ENCODE data around the gene UBE2V1.
"Not testable (repeated sequence)": the region's sequence is repeated elsewhere in the genome, so short reads cannot be mapped to it uniquely, and the experiment has no call there.

Gene UBE2V1

GRCh38 chr20:50063763-50064162 lies 49.2 kb downstream of the UBE2V1 start:
- DNase-seq (ENCODE audit: low read depth, low spot score), result not testable (repeated sequence)

GRCh38 chr20:50062006-50062838 lies 50.7 kb downstream of the UBE2V1 start:
- no peak for DNase-seq (ENCODE audit: low read depth, low spot score)

DNA sequence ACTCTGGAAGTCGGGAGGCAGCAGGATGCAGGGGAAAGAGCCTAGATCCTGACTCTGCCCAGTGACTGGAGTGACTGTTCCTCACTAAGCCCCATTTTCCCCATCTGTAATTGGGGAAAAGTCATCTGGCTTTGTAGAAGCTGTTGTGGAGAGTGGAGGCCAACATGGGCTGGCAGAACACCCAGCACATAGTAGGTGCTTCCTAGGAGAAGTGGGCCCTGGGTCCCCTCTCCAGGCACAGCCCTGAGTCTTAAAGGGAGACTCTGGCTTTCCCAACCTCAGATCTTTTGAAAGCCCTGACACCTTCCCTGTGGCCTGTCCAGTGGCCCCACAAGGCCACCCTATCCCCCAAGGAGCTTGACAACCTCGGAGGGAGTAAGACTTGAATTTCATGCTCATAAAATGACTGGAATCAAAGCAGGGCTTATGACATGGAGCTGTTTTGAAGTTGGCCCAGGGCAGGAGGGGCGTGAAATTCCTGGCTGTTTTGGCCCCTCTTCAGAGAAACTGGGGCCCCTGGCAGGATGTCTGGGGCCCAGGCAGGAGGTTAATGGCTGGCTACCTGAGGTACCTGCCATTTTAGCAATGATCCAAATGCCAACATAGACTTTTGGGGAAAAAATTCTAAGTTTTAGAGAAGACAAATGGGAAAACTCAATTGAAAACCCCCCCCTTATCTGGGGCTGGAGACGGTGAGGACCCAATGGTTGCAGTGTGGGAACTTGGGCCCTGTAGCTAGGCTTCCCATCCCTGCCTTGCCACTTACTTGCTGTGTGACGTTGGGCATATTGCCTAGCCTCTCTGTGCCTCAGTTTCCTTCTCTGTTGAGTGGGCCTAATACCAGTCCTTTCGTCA lies 51.6 kb downstream of the UBE2V1 start:
- DNase-seq (ENCODE audit: low read depth, low spot score), result no peak

DNA sequence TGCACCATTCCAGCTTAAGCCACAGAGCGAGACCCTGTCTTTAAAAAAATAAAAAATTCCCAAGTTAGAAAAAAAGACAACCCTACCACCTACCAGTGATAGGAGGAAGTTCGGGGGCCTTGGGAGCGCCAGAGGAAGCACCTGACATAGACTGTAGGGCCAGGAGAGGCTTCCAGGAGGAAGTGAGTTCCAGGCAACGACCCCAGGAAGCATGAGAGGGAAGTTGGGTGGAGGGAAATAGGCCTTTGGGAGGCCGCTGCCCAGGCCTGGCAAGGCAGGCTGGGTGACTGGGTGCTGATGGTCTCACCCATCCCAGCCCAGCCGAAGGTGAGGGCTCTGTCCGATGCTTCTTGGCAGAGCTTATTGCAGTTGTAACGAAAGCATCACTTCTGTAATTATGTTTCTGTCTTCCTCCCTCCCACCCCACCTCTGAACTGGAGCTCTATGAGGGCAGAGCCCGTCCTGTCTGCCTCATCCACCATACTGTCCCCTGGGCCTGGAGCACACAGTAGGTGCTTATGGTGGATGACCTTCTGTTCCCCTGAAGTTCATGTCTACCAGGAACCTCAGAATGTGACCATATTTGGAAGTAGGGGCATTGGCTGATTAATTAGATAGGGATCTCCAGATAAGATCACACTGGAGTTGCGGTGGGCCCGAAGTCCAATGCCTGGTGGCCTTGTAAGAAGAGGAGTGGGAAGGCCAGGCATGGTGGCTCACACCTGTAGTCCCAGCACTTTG lies 54.1 kb downstream of the UBE2V1 start:
- DNase-seq (ENCODE audit: low read depth, low spot score), result no peak

GRCh38 chr20:50057714-50058053 lies 55.3 kb downstream of the UBE2V1 start:
- DNase-seq (ENCODE audit: low read depth, low spot score), result no peak

- no peak for DNase-seq (ENCODE audit: low read depth, low spot score)
These were observed 55.8 kb downstream of the UBE2V1 start for GRCh38 chr20:50056951-50057713.

DNA sequence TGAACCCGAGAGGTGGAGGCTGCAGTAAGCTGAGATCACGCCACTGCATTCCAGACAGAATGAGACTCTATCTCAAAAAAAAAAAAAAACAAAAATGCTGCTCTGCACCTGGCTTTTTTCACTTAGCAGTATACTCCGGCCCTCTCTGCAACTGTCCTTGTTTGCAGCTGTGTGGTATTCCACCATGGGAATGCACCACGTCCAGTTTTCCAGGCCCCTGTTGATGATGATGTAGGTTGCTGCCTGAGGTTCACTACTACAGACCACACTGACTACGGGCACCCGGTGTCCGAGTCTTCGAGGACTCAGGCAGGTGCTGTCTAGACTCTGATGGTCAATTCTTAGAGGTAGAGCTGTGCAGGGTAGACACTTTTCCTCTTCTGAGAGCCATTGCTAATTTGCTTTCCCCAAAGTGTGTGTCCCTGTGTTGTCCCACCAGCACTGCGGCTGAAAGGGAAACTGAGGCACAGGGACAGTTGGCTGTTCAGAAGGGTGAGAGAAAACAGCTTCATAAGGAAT lies 56.5 kb downstream of the UBE2V1 start:
- DNase-seq (ENCODE audit: low read depth, low spot score), result no peak

DNA sequence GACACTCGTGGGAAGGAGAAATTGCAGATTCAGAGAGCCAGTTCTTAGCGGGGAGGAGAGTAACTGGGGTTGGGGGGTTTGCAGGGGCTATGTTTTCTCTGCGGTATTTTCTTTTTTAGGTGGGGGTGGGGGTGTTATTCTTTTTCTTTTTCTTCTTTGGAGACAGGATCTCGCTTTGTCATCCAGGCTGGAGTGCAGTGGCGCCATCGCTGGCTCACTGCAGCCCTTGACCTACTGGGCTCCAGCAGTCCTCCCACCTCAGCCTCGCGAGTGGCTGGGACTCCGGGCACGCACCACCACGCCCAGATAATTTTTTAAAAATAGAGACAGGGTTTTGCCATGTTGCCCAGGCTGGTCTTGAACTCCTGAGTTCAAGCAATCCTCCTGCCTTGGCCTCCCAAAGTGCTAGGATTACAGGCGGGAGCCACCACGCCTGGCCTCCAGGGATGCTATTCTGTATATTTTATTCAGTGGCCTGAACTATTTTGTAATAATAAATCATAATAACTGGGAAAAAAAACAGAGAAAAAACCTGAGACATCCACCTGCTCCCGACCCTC lies 57.3 kb downstream of the UBE2V1 start:
- DNase-seq (ENCODE audit: low read depth, low spot score), result no peak

DNA sequence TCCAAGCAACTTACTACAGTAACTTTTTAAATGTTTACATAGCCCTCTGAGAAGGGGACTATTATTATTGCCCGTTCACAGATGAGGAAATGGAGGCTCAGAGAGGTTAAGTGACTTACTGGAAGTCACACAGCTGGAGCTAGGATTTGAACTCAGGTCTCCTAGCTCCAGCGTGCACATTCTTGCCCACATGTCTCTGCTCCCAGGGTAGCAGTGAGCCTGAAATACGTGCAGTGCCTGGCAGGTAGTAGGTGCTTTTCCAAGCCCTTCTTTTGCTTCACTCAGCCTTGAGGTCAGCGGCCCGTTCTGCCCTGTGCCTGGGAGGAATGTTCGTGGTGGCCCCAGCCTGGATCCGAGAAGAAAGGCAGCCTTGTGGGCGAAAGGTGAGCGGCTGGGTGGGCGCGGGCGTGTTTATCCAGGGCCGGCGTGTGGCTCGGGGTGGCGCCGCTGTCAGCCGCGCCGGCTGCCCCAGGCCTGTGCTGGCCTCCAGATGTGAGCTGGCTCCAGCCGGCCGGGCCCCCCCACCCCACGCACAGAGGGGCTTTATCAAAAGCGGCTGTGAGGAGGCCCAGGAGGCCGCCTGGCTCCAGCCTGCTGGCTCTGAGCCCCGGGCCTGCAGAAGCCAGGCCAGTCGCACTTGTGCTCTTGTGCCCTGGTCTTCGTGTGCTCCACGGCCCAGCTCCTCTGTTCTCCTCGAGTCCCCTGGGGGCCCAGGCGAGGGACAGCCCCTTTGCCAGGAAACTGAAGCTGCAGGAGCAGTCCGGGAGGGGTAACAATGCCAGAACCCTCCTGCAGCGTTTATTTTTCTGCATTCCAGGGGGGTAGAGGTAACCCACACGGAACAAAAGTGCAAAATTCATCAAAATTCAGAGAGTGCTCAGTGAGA lies 58.1 kb downstream of the UBE2V1 start:
- peak; percentile 71 for DNase-seq (ENCODE audit: low read depth, low spot score)

DNA sequence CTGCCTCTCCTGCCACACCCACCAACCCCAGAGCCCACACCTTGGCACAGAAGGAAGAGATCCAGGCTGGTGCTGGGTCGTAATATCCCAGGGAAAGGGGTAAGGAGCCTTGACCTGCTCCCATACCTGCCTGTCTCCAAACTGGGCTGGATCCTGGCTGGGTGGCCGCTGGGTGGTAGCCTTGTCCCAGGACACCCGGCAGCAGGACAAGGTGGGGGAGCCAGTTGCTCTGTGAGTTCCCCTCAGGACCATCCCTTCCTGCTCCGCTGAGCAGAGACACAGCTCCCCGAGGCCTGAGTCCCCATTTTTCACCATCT lies 58.8 kb downstream of the UBE2V1 start:
- DNase-seq (ENCODE audit: low read depth, low spot score), result no peak

DNA sequence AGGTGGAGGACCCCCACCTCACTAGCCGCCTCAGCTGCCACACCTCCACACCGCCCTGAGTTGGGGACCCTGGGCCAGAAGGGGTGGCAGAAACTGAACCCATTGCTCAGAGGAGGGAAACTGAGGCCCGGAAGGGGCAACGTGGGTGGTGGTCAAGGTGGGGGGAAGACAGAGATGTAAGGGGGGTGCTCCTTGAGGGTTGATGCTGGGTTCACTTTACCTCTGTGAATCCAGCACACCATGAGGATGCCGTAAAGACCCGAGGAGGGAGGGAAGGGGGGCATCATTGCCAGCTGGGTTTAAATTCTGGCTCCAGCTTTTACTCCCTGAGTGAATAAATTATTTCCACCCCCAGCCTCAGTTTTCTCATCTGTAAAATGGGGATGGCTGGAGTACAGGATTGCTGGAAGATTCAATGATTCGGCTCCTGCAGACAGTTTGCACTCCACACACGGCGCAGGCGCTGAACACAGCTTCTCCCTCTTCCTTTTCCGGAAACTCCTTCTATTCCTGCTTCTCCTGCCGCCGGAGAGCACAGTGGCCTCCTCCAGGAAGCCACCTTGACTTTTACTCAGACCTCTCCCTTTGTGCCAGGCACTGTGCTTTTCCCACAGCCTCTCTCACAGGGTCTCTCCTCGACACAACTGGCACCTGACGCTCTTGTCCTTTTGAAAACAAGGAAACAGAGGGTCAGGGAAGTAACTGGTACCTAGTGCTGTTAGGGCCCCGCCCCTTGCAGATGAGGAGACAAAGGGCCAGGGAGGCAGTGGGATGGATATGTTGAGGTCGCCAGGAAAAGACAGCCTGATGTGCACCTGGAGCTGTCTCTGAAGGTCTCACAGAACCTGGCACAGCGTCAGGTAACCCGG lies 59.4 kb downstream of the UBE2V1 start:
- DNase-seq (ENCODE audit: low read depth, low spot score), result no peak

DNA sequence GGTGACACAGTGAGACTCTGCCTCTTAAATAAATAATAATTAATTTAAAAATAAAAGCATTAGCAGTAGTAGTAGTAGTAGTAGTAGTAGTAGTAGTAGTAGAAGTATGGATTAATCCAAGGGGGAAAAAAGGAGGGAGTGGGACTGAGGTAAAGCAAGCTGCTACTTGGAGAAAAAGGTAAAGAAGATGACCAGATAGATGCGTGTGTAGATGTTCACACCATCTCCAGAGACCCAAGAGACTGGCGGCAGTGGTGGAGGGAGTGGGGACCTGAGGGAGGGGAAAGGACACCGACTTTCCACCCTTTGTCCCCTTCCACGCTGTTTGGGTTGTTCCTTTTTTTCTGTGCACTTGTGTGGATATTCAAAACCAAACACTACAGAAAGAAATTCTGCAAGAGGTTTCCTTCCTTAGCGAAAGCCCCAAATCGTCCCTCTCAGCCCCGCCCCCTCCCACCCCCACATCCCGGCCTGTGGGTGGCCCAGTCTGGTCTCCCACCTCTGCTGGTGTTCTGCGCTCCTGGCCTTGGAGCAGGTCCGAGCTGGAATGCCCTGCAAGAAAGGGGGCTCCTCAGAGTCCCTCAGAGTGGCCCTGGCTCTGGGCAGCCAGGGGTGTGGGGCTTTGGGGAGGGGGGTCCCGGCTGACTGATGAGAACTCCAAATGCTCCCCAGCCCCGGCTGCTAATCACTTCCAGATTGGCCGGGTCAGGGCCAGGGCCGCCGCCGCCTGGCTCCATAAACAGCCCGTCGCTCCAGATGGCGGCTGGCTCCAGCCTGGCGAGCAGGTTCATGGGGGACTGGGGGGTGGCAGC lies 60.2 kb downstream of the UBE2V1 start:
- no peak for DNase-seq (ENCODE audit: low read depth, low spot score)

DNA sequence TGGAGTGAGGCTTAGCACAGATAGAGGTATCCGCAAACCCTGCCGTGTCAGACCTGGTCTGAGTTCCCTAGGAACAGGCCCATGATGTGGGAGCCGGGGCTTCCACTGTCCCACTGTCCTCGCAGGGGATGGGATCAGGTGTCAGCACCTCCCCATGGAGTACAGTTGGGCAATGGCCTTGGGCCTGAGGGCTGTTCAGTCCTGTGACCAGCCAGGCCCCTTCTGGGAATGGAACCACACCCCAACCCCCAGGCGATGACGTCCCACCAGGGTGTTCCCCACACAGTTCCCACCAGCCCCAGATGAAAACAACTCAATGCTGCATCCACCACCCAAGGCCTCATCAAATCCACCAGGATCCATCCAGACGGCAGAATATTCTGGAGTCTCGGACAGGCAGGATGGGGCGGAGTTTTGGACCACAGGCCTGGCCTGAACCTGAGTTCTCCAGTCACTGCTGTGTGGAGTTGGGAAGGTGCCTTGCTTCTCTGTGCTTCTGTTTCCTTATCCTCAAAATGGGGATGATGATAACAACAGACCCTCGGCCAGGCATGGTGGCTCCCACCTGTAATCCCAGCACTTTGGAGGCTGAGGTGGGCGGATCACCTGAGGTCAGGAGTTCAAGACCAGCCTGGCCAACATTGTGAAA lies 62.2 kb downstream of the UBE2V1 start:
- no peak for DNase-seq (ENCODE audit: low read depth, low spot score)

GRCh38 chr20:50050214-50050613 lies 62.7 kb downstream of the UBE2V1 start:
- DNase-seq (ENCODE audit: low read depth, low spot score), result no peak

DNA sequence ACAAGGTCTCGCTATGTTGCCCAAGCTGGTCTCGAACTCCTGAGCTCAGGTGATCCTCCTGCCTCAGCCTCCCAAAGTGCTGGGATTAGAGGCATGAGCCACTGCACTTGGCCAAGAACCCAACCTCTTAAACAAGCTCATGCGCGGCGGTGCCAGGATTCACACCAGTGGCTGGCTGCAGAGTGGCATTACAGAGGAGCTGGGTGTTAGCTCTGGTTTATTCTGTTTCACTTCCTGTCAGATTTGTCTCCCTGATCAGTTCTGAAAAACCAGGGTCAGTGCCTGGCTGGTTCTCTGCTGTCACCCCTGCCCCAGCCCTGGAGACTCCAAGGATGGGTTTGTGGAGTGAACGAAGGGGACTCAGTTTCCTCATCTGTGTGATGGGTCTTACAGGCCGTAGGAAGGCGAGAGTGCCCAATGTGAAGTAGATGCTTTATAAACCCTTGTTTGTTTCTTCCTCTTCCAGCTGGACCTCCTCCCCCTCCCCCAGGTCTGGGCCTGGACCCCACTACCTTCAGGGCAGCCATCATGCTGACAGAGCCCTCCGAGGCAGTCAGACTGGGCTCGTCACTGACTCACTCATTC lies 63.4 kb downstream of the UBE2V1 start:
- DNase-seq (ENCODE audit: low read depth, low spot score), result no peak

DNA sequence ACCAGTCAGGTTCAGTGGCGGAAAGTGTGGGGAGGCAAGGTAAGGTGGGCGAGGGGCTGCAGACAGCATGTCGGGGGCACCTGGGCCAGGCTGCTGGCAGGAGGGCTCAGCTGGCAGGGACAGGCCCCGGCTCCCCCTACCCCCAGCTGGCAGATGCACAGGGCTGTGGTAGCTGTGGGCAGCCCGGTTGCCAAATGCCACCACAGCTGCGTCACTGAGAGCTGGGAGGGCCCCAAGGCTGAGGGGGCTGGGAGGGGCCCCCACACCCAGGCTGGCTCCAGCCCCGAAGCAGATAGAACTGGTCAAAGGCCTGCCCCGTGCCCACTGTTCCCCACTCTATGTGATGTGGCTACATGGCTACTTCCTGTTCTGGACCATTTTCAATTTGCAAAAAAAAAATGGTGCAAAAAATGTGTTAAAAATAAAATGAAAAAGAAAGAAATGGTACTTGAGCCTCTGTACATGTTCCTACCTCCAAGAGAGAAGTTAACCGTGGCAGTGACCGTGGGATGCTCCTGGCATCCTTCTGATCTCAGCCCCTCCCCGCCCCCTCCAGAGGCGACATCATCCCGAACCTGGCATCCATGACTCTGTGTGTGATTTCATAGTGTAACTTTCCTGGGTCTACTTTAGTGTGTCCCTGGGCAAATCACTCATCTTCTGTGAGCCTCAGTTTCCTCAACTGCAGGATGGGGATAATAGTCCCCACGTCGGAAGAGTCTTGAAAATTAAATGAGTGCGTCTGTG lies 64.4 kb downstream of the UBE2V1 start:
- no peak for DNase-seq (ENCODE audit: low read depth, low spot score)
